ENCODE data around the gene DLG2. TPM values are rescaled to one million over a fixed set of nuclear protein-coding genes. Genes with fewer than 3 reads are reported as not detected.
"Not testable (repeated sequence)": the region's sequence is repeated elsewhere in the genome, so short reads cannot be mapped to it uniquely, and the experiment has no call there.

Gene DLG2
- total and polyA plus RNA-seq, 4 experiments from 2014 or later: 0.78 to 2.7 (median 1.9) TPM

GRCh38 chr11:83587797-83588196, 2039.3 kb downstream of the DLG2 start:
- H3K4me3 Mint-ChIP-seq; H3K9me3 Mint-ChIP-seq; H3K4me1 Mint-ChIP-seq; CTCF ChIA-PET (ENCODE audit: partially characterized antibody); H3K27ac Mint-ChIP-seq; H3K27me3 Mint-ChIP-seq; H3K4me3 ChIP-seq (ENCODE audit: low read length in 2 of 2); H3K9me3 ChIP-seq (ENCODE audit: control insufficient read depth in 1 of 2, low read length in 2 of 2); intact Hi-C loops (cut with micrococcal nuclease); H3K27ac ChIP-seq (ENCODE audit: low read depth, low read length); H3K27me3 ChIP-seq (ENCODE audit: insufficient read depth, low read length); DNase-seq; H3K36me3 ChIP-seq (ENCODE audit: insufficient read depth, low read length); POLR2A ChIA-PET (ENCODE audit: partially characterized antibody); H3K4me1 ChIP-seq (ENCODE audit: insufficient read depth, low read length); H3K36me3 Mint-ChIP-seq: not testable (repeated sequence)

- no peak for DNase-seq
- Histone ChIP-seq H3K36me3 (ENCODE audit: insufficient read depth, low read length) (no peaks in the 10 kb centered on the region), H3K27ac (ENCODE audit: low read depth, low read length) (no peak overlapping the region), H3K27me3 (ENCODE audit: insufficient read depth, low read length) (no peaks in the 10 kb centered on the region), H3K9me3 (ENCODE audit: control insufficient read depth in 1 of 2, low read length in 2 of 2) (no peaks in the 10 kb centered on the region), H3K4me1 (ENCODE audit: insufficient read depth, low read length) (no peaks in the 10 kb centered on the region), H3K4me3 (ENCODE audit: low read length in 2 of 2) (no peak overlapping the region)
- Mint-ChIP-seq H3K27ac (no peak overlapping the region), H3K4me3 (no peak overlapping the region), H3K9me3 (peaks cover 0 to 4% (median 0%) of the 10 kb centered on the region in 8 donors), H3K36me3 (no peaks in the 10 kb centered on the region), H3K4me1 (no peaks in the 10 kb centered on the region), H3K27me3 (peaks cover 2 to 4% of the 10 kb centered on the region in 2 donors)
- ChIA-PET CTCF (ENCODE audit: partially characterized antibody) (no interaction called here), POLR2A (ENCODE audit: partially characterized antibody) (no interaction called here)
- intact Hi-C loops (cut with micrococcal nuclease): no loop called here
Observed at GRCh38 chr11:83583757-83584366, 2043.3 kb downstream of the DLG2 start.

GRCh38 chr11:83574519-83574918, 2052.6 kb downstream of the DLG2 start:
- Histone ChIP-seq H3K9me3 (ENCODE audit: control insufficient read depth in 1 of 2, low read length in 2 of 2) (no peaks in the 10 kb centered on the region), H3K27ac (ENCODE audit: low read depth, low read length) (no peak overlapping the region), H3K4me3 (ENCODE audit: low read length in 2 of 2) (no peak overlapping the region), H3K36me3 (ENCODE audit: insufficient read depth, low read length) (no peaks in the 10 kb centered on the region), H3K27me3 (ENCODE audit: insufficient read depth, low read length) (no peaks in the 10 kb centered on the region), H3K4me1 (ENCODE audit: insufficient read depth, low read length) (no peaks in the 10 kb centered on the region)
- H3K4me3 Mint-ChIP-seq: no peak overlapping the region
- no peak for DNase-seq
- POLR2A ChIA-PET (ENCODE audit: partially characterized antibody): no interaction called here
- no peaks in the 10 kb centered on the region for H3K4me1 Mint-ChIP-seq
- intact Hi-C loops (cut with micrococcal nuclease): no loop called here
- H3K27me3 Mint-ChIP-seq: no peaks in the 10 kb centered on the region
- no peak overlapping the region for H3K27ac Mint-ChIP-seq
- H3K9me3 Mint-ChIP-seq: no peaks in the 10 kb centered on the region
- CTCF ChIA-PET (ENCODE audit: partially characterized antibody): no interaction called here
- H3K36me3 Mint-ChIP-seq: no peaks in the 10 kb centered on the region

GRCh38 chr11:83572581-83573496, 2054.3 kb downstream of the DLG2 start:
- H3K9me3 Mint-ChIP-seq: no peaks in the 10 kb centered on the region
- Histone ChIP-seq H3K36me3 (ENCODE audit: insufficient read depth, low read length) (no peaks in the 10 kb centered on the region), H3K4me1 (ENCODE audit: insufficient read depth, low read length) (no peaks in the 10 kb centered on the region), H3K9me3 (ENCODE audit: control insufficient read depth in 1 of 2, low read length in 2 of 2) (no peaks in the 10 kb centered on the region), H3K27me3 (ENCODE audit: insufficient read depth, low read length) (no peaks in the 10 kb centered on the region), H3K27ac (ENCODE audit: low read depth, low read length) (no peak overlapping the region), H3K4me3 (ENCODE audit: low read length in 2 of 2) (no peak overlapping the region)
- no peaks in the 10 kb centered on the region for H3K36me3 Mint-ChIP-seq
- no peak for DNase-seq
- ChIA-PET POLR2A (ENCODE audit: partially characterized antibody) (no interaction called here), CTCF (ENCODE audit: partially characterized antibody) (no interaction called here)
- intact Hi-C loops (cut with micrococcal nuclease): no loop called here
- H3K4me1 Mint-ChIP-seq: no peaks in the 10 kb centered on the region
- peaks cover 2 to 7% of the 10 kb centered on the region in 2 donors for H3K27me3 Mint-ChIP-seq
- no peak overlapping the region for H3K4me3 Mint-ChIP-seq
- H3K27ac Mint-ChIP-seq: no peak overlapping the region

GRCh38 chr11:83571302-83571701, 2055.8 kb downstream of the DLG2 start:
- no peak overlapping the region for H3K4me3 ChIP-seq (ENCODE audit: low read length in 2 of 2)
- ChIA-PET CTCF (ENCODE audit: partially characterized antibody) (no interaction called here), POLR2A (ENCODE audit: partially characterized antibody) (no interaction called here)
- Mint-ChIP-seq H3K27me3 (peaks cover 2 to 7% of the 10 kb centered on the region in 2 donors), H3K4me3 (no peak overlapping the region), H3K4me1 (no peaks in the 10 kb centered on the region), H3K27ac (no peak overlapping the region), H3K36me3 (no peaks in the 10 kb centered on the region), H3K9me3 (peaks cover 0 to under 1% (median 0%) of the 10 kb centered on the region in 8 donors)
- no peaks in the 10 kb centered on the region for H3K36me3 ChIP-seq (ENCODE audit: insufficient read depth, low read length)
- no peak for DNase-seq
- H3K4me1 ChIP-seq (ENCODE audit: insufficient read depth, low read length): no peaks in the 10 kb centered on the region
- intact Hi-C loops (cut with micrococcal nuclease): no loop called here
- H3K27ac ChIP-seq (ENCODE audit: low read depth, low read length): no peak overlapping the region
- H3K27me3 ChIP-seq (ENCODE audit: insufficient read depth, low read length): no peaks in the 10 kb centered on the region
- H3K9me3 ChIP-seq (ENCODE audit: control insufficient read depth in 1 of 2, low read length in 2 of 2): no peaks in the 10 kb centered on the region

GRCh38 chr11:83569134-83569805, 2057.9 kb downstream of the DLG2 start:
- CTCF ChIA-PET (ENCODE audit: partially characterized antibody): no interaction called here
- Mint-ChIP-seq H3K36me3 (no peaks in the 10 kb centered on the region), H3K4me1 (no peaks in the 10 kb centered on the region), H3K27me3 (peaks cover 2 to 10% of the 10 kb centered on the region in 2 donors), H3K4me3 (no peak overlapping the region), H3K9me3 (peaks cover 0 to 1% (median 0%) of the 10 kb centered on the region in 8 donors), H3K27ac (no peak overlapping the region)
- no peak overlapping the region for H3K27ac ChIP-seq (ENCODE audit: low read depth, low read length)
- H3K9me3 ChIP-seq (ENCODE audit: control insufficient read depth in 1 of 2, low read length in 2 of 2): no peaks in the 10 kb centered on the region
- no peak for DNase-seq
- no peaks in the 10 kb centered on the region for H3K27me3 ChIP-seq (ENCODE audit: insufficient read depth, low read length)
- POLR2A ChIA-PET (ENCODE audit: partially characterized antibody): no interaction called here
- no peaks in the 10 kb centered on the region for H3K36me3 ChIP-seq (ENCODE audit: insufficient read depth, low read length)
- H3K4me1 ChIP-seq (ENCODE audit: insufficient read depth, low read length): no peaks in the 10 kb centered on the region
- H3K4me3 ChIP-seq (ENCODE audit: low read length in 2 of 2): no peak overlapping the region
- intact Hi-C loops (cut with micrococcal nuclease): no loop called here

GRCh38 chr11:83568516-83568915, 2058.6 kb downstream of the DLG2 start:
- H3K4me1 ChIP-seq (ENCODE audit: insufficient read depth, low read length): no peaks in the 10 kb centered on the region
- H3K4me3 ChIP-seq (ENCODE audit: low read length in 2 of 2): no peak overlapping the region
- no peaks in the 10 kb centered on the region for H3K9me3 ChIP-seq (ENCODE audit: control insufficient read depth in 1 of 2, low read length in 2 of 2)
- CTCF ChIA-PET (ENCODE audit: partially characterized antibody): no interaction called here
- intact Hi-C loops (cut with micrococcal nuclease): no loop called here
- H3K4me3 Mint-ChIP-seq: no peak overlapping the region
- no peak for DNase-seq
- POLR2A ChIA-PET (ENCODE audit: partially characterized antibody): no interaction called here
- no peaks in the 10 kb centered on the region for H3K36me3 Mint-ChIP-seq
- H3K36me3 ChIP-seq (ENCODE audit: insufficient read depth, low read length): no peaks in the 10 kb centered on the region
- no peaks in the 10 kb centered on the region for H3K4me1 Mint-ChIP-seq
- no peaks in the 10 kb centered on the region for H3K27me3 ChIP-seq (ENCODE audit: insufficient read depth, low read length)
- H3K27ac Mint-ChIP-seq: peak overlapping the region in 1 of 7 donors; percentile 8
- no peak overlapping the region for H3K27ac ChIP-seq (ENCODE audit: low read depth, low read length)
- H3K27me3 Mint-ChIP-seq: peaks cover 2 to 10% of the 10 kb centered on the region in 2 donors
- H3K9me3 Mint-ChIP-seq: peaks cover 0 to 1% (median 0%) of the 10 kb centered on the region in 8 donors

All from CD4-positive, alpha-beta memory T cell (primary cell).